ENCODE data around the gene ADNP2. TPM values are rescaled to one million over a fixed set of nuclear protein-coding genes. Genes with fewer than 3 reads are reported as not detected.

ADNP2 gene
- total RNA-seq, 4 donors from 2014 or later, result 11.9 to 19.8 (median 15.2) TPM

DNA sequence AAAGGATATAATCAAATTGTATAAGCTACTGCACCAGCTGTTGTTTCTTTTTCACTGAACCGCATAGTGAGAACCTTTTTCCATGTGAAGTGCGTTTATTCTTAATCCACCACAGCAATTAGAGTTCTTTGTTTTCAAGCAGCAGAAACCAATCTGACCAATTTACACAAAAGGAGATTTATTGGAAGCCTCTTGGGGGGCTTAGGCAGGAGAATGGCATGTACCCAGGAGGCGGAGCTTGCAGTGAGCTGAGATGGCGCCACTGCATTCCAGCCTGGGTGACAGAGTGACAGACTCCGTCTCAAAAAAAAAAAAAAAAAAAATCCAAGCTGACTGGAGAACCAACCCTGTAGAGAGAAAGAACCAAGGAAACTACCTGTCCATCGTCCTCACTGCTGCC, 10.0 kb downstream of the ADNP2 start:
- TF ChIP-seq, protein P1, sequence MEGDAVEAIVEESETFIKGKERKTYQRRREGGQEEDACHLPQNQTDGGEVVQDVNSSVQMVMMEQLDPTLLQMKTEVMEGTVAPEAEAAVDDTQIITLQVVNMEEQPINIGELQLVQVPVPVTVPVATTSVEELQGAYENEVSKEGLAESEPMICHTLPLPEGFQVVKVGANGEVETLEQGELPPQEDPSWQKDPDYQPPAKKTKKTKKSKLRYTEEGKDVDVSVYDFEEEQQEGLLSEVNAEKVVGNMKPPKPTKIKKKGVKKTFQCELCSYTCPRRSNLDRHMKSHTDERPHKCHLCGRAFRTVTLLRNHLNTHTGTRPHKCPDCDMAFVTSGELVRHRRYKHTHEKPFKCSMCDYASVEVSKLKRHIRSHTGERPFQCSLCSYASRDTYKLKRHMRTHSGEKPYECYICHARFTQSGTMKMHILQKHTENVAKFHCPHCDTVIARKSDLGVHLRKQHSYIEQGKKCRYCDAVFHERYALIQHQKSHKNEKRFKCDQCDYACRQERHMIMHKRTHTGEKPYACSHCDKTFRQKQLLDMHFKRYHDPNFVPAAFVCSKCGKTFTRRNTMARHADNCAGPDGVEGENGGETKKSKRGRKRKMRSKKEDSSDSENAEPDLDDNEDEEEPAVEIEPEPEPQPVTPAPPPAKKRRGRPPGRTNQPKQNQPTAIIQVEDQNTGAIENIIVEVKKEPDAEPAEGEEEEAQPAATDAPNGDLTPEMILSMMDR (IDR thresholded peaks at IDR 0.05; ENCODE audit: low read depth), result no peak

DNA sequence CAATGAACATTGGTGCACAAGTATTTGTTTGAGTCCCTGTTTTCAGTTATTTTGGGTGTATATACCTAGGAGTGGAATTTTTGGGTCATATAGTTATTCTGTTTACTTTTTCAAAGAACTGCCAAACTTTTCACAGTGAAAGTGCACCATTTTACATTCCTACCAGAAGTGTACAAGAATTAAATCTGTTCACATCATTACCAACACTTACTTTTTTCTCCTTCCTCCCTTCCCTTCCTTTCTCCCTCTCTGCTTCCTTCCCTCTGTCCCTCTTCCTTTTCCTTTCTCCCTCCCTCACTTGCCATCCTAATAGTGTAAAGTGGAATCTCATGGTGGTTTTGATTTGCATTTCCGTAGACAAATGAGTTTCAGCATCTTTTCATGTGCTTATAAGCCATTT, 11.9 kb downstream of the ADNP2 start:
- TF ChIP-seq, protein P1 (IDR thresholded peaks at IDR 0.05; ENCODE audit: low read depth), result no peak

DNA sequence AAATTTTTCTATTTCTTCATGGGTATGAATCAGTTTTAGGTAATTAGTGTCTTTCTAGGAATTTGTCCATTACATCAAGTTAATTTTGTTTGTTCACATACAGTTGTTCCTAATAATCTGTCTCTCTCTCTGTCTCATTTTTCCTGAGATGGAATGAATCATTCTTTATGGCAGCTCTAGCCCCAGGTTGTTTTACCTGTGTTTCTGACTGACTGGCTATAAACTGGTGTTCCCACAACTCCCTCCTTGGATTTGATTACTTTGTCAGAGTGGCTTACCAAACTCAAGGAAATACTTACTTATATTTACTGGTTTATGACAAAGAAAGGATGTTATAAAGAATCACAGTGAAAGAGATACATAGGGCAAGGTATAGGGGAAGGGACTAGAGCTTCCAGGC, 15.1 kb downstream of the ADNP2 start:
- TF ChIP-seq, protein P1 (IDR thresholded peaks at IDR 0.05; ENCODE audit: low read depth), result no peak

DNA sequence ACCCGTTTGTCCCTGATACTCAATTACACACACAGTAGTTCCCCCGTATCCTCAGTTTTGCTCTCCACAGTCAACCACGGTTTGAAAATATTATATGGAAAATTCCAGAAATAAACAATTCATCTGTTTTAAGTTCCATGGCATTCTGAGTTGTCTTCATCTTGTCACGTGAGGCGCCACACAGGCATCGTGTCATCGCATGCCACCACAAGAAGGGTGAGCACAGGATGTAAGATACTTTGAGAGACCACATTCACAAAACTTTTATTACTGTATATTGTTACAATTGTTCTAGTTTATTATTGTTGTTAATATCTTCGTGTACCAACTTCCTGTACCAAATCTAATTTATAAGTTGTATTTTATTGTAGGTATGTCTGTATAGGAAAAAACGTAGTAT, 17.7 kb downstream of the ADNP2 start:
- TF ChIP-seq, protein P1 (IDR thresholded peaks at IDR 0.05; ENCODE audit: low read depth), result no peak

DNA sequence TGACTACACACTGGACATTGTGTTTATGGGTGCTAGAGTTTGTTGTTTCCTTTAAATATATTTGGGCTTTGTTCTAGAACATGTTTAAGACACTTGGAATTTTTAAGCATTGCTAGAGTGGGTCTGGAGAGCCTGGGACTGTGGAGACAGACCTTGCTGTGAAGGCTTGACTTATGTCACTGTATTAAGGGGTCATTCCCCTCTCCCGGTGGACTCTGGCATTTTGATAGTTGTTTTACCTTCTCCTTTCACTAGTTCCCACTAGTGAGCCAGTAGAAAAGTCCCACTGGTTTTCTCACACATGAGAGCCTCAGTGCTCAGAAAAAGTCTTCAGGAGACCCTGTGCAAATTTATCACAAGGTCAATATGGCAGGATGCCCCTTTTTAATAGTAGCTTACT, 18.6 kb downstream of the ADNP2 start:
- TF ChIP-seq, protein P1 (IDR thresholded peaks at IDR 0.05; ENCODE audit: low read depth), result no peak

DNA sequence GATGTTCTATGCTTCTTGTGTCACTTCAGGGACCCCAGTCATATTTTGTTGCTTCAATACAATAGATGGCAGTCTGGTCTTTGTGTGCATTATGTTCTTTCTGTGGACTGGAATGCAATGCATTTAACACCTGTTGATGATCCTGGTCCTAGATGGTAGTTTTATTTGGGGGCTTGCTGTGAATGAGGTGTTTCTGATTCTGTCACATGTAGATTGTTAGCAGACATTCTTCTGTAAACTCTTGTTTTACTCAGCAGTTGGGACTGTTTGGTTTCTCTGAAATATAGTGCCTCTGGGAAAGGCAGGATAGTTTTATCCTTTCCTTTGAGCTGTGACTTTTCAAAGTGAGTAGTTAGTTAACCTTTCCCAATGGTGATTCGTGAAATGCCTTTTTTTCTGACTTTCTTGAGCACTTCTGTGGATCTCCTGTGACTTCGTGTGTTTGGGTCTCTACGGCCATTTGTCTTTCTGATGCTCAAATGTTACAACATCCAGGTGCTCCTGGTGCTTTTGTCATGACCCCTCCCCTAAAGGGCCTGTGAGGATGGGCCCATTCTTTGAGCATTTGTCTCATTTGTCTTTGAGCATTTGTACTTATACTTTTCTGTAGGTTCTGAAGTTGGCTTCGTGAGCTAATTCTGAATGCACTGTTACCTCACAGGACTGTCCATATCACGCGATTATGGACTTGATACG, 20.8 kb downstream of the ADNP2 start:
- TF ChIP-seq, protein P1 (IDR thresholded peaks at IDR 0.05; ENCODE audit: low read depth), result no peak

DNA sequence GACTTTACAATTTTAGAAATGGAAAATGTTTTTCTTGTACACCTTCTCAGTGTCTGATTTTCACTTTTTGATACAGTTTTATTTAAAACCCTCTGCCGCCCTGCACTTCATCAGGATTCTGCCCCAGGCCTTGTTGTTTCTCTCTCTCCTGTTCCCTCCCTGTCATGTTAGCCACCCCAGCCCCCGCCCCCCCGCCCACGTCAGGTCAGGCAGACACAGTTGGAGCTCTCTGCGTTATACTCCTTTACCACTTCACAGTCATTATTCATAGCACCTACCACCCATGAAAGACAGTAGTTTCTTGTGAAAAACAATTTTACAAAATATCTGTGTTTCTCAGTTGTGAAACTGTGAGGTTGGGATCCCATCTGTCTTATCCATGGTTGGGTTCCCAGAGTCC, 21.5 kb downstream of the ADNP2 start:
- TF ChIP-seq, protein P1 (IDR thresholded peaks at IDR 0.05; ENCODE audit: low read depth), result no peak

All from subcutaneous adipose tissue (tissue), 4 donors.